Prostate gland (tissue), 2 donors: ENCODE results near the gene RAB1A. TPM values are rescaled to one million over a fixed set of nuclear protein-coding genes. Genes with fewer than 3 reads are reported as not detected.

Source experiments
- DNase-seq: peaks from one replicate; pipeline ENCODE4 v3.0.0-alpha.2; 2019; ENCODE audit warnings: low spot score
- H3K27ac ChIP-seq, 2 donors: fragments of 200-600 bp; sonication (generic); 2 replicates each; pipeline ENCODE4 v1.5.1; 2017 to 2019
- H3K27me3 ChIP-seq: fragments of 200-600 bp; sonication (generic); replicated peaks from 2 replicates; pipeline ENCODE4 v1.5.1; 2019; ENCODE audit not compliant: insufficient read depth
- H3K36me3 ChIP-seq, 2 donors: fragments of 200-600 bp; sonication (generic); 1 replicate in 1 of 2; 2 replicates in 1 of 2; pipeline versions ENCODE4 v1.5.1 to v1.8.1; 2017 to 2019
- H3K4me1 ChIP-seq: fragments of 200-600 bp; sonication (generic); replicated peaks from 2 replicates; pipeline ENCODE4 v1.5.1; 2019
- H3K4me3 ChIP-seq, 2 donors: fragments of 200-600 bp; sonication (generic); 2 replicates each; pipeline ENCODE4 v1.5.1; 2017 to 2019
- H3K9me3 ChIP-seq: fragments of 200-600 bp; sonication (generic); 2 replicates; pipeline ENCODE4 v1.5.1; 2017
- POLR2A ChIP-seq: fragments of 450-650 bp; IDR thresholded peaks from one replicate; pipeline ENCODE4 v1.6.1; 2016; ENCODE audit warnings: antibody characterized with exemption, mild to moderate bottlenecking
- POLR2AphosphoS5 ChIP-seq: sonication (generic); formaldehyde crosslinking; IDR thresholded peaks from one replicate; pipeline ENCODE4 v1.6.1; 2017; ENCODE audit warnings: antibody characterized with exemption
- WGBS: methylation state at CpG from one replicate; pipeline ENCODE4 v1.1.5; 2018; 5-methylcytosine and 5-hydroxymethylcytosine counted together
- intact Hi-C: fragments of 100-400 bp; cut with DNase I; formaldehyde crosslinking; loops from one replicate; pipeline ENCODE4 v1.14.2; 2022
- total RNA-seq, 2 donors: library from RNA; depleted of rRNA; stranded (reverse); fragments of >200 nt; gene quantifications; one replicate each; pipeline ENCODE4 v1.1.0, GENCODE V29; 2016
- TF ChIP-seq, protein P1 (sequence below), 4 experiments: fragments of 200-600 bp in 2 of 4; fragments of 450-650 bp in 2 of 4; sonication (generic) in 2 of 4; IDR thresholded peaks; 1 replicate in 3 of 4; 2 replicates in 1 of 4; pipeline ENCODE4 v1.5.1; 2016 to 2019; ENCODE audit warnings: antibody characterized with exemption in 4 of 4, mild to moderate bottlenecking in 2 of 4, moderate library complexity in 2 of 4

RAB1A gene
- total RNA-seq, 2 donors from 2014 or later: 50.3 to 67.6 TPM

DNA sequence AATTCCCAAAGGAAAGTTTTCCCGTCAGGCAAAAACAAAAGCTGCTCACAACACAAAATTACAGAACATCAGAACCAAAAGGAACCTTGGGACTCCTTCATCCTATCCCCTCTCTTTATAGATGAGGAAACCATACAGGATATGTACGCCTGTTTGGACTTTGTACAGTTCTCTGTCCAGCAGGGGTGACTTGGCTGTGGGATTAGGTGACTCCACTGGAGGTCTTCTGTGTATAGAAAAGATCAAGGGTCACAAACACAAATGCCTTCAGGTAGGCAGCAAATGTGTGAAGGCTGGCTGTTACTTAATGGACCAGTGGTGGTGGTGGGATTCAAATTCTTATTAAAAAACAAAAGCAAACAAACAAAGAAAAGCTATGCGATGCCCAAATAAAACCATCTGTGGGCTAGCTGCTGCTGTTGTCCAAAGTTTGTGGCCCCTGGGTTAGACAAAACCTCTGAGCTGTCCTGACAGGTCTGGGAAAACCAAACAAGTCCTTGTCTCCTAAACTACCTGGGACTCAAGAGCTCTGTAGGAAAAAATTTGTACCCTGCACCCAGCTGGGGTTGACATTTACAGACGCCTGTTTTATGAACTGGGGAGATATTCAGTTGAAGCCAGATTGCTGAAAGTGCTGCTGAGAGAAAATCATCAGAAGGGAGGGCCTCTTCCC is 75.0 kb downstream of the RAB1A start:
- Histone ChIP-seq H3K27ac (no peak overlapping the region), H3K9me3 (no peaks in the 10 kb centered on the region), H3K4me3 (no peak overlapping the region), H3K27me3 (no peaks in the 10 kb centered on the region), H3K4me1 (no peaks in the 10 kb centered on the region), H3K36me3 (no peaks in the 10 kb centered on the region)
- no peak for DNase-seq
- intact Hi-C loops: loop anchor here (5.0 to 10.0 kb wide), 2 partner anchors 72 to 380 kb away; partner anchors contain the start of gene SPRED2
- 71% methylated on average over 4 of the region's 4 CpGs for WGBS
- TF ChIP-seq, protein P1, sequence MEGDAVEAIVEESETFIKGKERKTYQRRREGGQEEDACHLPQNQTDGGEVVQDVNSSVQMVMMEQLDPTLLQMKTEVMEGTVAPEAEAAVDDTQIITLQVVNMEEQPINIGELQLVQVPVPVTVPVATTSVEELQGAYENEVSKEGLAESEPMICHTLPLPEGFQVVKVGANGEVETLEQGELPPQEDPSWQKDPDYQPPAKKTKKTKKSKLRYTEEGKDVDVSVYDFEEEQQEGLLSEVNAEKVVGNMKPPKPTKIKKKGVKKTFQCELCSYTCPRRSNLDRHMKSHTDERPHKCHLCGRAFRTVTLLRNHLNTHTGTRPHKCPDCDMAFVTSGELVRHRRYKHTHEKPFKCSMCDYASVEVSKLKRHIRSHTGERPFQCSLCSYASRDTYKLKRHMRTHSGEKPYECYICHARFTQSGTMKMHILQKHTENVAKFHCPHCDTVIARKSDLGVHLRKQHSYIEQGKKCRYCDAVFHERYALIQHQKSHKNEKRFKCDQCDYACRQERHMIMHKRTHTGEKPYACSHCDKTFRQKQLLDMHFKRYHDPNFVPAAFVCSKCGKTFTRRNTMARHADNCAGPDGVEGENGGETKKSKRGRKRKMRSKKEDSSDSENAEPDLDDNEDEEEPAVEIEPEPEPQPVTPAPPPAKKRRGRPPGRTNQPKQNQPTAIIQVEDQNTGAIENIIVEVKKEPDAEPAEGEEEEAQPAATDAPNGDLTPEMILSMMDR (IDR thresholded peaks at IDR 0.05): no peak
- TF ChIP-seq POLR2AphosphoS5 (no peak), POLR2A (no peak)

DNA sequence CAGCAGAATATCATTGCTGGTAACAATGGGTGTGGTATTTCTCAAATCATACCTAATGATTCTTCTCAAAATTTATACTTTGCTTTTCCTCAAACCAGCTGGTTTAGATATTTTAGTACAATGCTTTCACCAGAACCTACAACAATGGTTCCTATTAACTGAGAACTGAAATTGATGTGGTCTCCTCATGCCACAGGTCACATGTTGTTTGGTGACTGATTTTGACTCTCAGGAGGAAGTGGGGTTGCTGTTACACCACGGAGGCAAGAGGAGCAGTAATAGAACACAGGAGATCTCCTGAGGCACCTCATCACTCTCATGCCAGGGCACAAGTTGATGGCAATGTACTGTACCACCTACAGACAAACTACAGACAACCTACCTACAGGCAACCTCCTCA is 76.7 kb downstream of the RAB1A start:
- TF ChIP-seq, protein P1 (IDR thresholded peaks at IDR 0.05): no peak
- TF ChIP-seq POLR2AphosphoS5 (no peak), POLR2A (no peak)
- Histone ChIP-seq H3K36me3 (no peaks in the 10 kb centered on the region), H3K9me3 (no peaks in the 10 kb centered on the region), H3K4me1 (no peaks in the 10 kb centered on the region), H3K27me3 (no peaks in the 10 kb centered on the region), H3K27ac (no peak overlapping the region), H3K4me3 (no peak overlapping the region)
- no peak for DNase-seq
- intact Hi-C loops: loop anchor here (10.0 kb wide), 1 partner anchor 382 kb away; the partner anchor contains the start of gene SPRED2
- WGBS: 33% methylated on average over 1 of the region's 1 CpG

DNA sequence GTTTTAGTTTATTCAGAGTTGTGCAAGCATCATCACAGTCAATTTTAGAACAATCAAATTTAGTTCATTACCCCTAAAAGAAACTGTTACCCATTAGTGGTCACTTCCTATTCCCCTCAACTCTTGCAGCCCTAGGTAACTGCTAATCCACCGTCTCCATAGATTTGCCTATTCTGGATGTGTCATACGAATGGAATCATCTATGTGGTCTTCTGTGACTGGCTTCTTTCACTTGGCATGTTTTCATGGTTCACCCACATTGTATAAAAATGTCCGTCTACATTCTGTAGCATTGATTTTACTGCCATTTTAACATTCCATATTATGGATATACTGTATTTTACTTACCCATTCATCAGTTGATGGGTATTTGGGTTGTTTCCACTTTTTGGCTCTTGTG is 79.0 kb downstream of the RAB1A start:
- DNase-seq: no peak
- intact Hi-C loops: loop anchor here (10.0 kb wide), 1 partner anchor 384 kb away; the partner anchor contains the start of gene SPRED2
- WGBS: 93% methylated on average over 3 of the region's 3 CpGs
- H3K36me3 ChIP-seq: no peaks in the 10 kb centered on the region
- H3K9me3 ChIP-seq: no peaks in the 10 kb centered on the region
- TF ChIP-seq POLR2A (no peak), POLR2AphosphoS5 (no peak)
- H3K27ac ChIP-seq: no peak overlapping the region
- H3K27me3 ChIP-seq: no peaks in the 10 kb centered on the region
- no peak overlapping the region for H3K4me3 ChIP-seq
- H3K4me1 ChIP-seq: no peaks in the 10 kb centered on the region

DNA sequence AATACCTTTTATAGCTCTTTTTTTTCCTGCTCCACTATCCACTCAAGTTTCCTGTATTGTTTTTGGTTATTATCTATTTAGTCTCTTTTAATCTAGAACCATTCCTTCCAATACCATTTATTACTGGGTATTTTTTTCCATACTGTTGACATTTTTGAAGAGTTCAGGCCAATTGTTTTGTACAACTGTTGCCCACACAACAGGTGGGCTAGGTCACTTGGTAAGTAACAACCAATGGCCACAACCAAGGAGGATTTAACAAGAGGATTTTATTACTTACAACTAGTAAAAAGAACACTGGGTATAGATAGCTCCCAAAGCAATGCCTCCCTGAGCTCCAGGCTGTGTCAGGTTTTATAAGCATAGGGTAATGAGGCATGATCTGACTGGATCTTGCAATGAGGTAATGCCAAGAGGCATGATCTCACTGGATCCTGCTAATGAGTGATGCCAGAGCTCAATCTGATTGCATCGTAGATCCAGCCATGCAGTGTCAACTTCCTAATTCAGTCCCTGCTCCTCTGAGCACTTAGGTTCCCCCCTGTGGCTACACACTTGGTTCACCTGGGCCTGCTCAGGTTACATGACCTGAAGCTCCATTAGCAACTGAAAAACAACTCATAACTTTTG is 80.8 kb downstream of the RAB1A start:
- TF ChIP-seq POLR2AphosphoS5 (no peak), POLR2A (no peak)
- TF ChIP-seq, protein P1 (IDR thresholded peaks at IDR 0.05): no peak
- no peak overlapping the region for H3K27ac ChIP-seq
- H3K4me3 ChIP-seq: no peak overlapping the region
- H3K27me3 ChIP-seq: no peaks in the 10 kb centered on the region
- intact Hi-C loops: no loop called here
- no peaks in the 10 kb centered on the region for H3K36me3 ChIP-seq
- DNase-seq: no peak
- H3K4me1 ChIP-seq: no peaks in the 10 kb centered on the region
- 57% methylated on average over 1 of the region's 1 CpG for WGBS
- no peaks in the 10 kb centered on the region for H3K9me3 ChIP-seq

DNA sequence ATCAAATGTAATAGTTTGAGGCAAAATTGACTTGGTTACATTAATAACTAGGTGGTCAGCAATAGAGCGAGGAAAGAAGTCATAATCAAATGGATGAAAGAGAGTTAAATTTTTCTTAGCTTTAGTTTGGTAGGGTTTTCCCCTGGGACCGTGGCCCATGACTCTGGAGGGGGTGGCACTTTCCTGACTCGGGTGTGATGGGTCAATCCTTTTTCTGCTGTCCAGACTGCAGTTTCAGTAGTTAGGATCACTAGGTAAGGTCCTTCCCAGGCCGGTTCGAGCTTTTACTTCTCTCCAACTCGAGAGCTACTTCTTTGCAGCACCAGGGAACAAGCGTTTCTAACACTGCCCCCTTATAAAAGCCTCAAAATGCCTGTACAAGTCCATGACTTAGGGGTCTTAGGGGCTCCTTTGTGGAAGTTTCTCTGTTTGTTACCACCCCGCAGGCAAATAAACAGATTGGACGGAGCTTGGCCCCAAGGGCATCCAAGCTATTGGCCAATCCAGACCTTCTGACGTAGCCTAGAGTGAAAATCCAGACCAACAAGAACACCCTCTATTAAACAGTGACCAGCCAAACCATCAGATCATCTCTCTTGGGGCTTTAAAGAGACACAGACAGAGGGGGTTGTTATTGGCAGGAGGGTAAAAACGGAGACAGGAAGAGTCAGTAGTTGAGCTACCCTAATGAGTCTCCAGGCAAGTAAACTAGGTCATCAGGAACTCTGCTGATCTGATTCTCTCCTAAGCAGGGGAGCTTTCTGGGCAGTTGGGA is 83.1 kb downstream of the RAB1A start:
- Histone ChIP-seq H3K36me3 (no peaks in the 10 kb centered on the region), H3K27ac (no peak overlapping the region), H3K4me1 (no peaks in the 10 kb centered on the region), H3K4me3 (no peak overlapping the region), H3K27me3 (no peaks in the 10 kb centered on the region), H3K9me3 (no peaks in the 10 kb centered on the region)
- no peak for DNase-seq
- TF ChIP-seq POLR2AphosphoS5: no peak
- TF ChIP-seq POLR2A: no peak
- TF ChIP-seq, protein P1 (IDR thresholded peaks at IDR 0.05): no peak
- intact Hi-C loops: no loop called here
- WGBS: 91% methylated on average over 11 of the region's 11 CpGs
